GM19351 (cell line): ENCODE measurements around the gene WDR87.
"Not testable (repeated sequence)": the region's sequence is repeated elsewhere in the genome, so short reads cannot be mapped to it uniquely, and the experiment has no call there.

Experiments used
- ATAC-seq: cut with Tn5 transposase; IDR thresholded peaks from one replicate; pipeline ENCODE4 v1.9.1; 2021; ENCODE audit warnings: mild to moderate bottlenecking, moderate library complexity; ENCODE audit not compliant: unreplicated experiment

The WDR87 gene

DNA sequence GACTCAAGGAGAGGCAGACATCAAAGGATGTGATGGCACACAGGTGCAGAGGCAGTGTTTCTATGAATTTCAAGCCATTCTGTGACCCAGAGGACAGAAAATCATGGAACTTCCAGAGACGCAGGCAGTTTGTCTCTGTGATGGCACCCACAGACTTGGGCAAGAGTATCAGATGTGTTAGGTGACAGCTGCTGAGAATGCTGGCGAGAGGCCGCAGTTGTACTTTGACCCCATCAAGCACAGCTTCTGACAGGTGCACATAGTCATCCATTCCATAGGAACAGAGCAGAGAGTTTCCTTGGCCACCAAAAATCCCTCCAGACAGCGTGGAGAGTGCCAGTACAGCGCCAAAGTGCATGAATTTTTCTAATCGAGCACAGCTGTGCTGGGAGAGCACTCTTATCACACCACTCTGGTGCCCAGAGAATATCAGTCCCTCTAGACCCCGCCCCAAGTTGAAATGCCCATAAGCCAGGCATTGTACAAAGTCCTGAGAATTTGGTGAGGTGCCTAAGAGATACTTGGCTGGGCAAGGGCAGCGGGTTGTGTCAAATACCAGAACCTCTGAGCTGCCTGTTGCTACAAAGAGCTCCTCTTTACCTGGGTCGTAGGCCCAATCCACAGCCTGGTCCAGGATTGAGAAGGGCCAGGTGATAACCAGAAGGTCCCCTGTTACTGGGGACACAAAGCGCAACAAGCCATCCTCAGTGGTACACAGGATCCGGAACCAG is 12.4 kb downstream of the WDR87 start:
- ATAC-seq, result no peak

DNA sequence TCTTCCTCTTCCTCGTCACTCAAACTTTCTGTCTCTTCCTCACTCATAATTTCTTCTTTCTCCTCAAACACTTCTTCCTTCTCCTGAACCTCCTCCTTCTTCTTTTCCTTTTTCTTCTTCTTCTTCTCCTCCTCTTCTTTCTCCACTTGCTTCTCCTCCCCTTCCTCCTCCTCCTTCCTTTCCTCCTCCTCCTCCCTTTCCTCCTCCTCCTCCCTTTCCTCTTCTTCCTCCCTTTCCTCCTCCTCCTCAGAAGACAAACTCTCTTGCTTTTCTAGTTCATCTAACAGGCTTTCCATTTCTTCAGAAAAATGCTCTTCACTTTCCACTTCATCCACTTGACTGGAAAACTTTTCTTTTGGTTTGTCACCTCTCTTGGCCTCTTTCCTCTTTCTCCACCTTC is 19.8 kb downstream of the WDR87 start:
- ATAC-seq, result no peak

DNA sequence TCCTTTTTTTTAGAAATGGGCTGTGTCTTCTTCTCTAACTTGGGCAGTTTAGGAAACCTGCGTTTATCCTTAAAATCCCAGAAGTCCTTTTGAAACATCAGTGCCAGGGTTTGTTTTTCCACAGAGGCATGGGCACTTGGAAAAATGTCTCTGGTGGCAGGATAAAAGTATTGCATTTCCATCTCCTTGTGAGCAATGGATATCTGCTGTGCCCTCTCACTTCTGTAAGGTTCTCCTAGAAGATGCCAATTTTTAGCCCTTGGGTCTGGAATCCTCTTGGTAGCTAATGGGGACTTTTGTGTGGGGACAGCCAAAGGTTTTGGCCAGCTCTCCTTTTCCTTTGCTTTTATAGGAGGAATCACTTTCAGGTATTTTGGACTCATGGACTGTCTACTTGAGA is 21.0 kb downstream of the WDR87 start:
- ATAC-seq, result no peak

DNA sequence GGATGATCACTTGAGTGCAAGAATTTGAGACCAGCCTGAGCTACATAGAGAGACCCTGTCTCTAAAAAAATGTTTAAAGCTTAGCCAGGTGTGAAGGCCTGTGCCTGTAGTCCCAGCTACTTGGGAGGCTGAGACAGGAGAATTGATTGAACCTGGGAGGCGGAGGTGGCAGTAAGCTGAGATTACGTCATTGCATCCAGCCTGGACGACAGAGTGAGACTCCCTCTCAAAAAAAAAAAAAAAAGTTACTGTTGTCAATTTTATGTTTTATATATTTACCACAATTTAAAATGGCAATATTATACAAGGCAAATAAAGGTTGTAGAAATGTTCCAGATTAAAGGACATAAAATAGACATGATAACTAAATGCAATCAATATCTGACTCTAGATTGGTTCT is 29.2 kb downstream of the WDR87 start:
- ATAC-seq, result no peak

DNA sequence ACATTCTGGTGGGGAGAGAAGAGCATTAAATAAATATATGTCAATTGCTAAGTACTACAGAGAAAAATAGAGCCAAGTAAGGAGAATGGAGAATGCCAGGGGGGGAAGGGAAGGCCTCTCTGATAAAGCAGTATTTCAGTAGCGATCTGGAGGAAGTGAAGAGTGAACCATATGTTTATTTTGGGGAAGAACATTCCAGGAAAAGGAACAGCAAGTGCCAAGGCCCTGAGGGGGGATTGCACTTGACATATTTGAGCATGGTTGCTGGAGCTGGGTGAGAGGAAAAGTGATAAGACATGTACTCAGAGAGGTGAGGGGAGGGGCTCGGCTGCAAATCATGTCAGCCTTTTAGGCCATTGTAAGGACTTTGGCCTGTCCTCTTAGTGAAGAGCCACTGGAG is 30.4 kb downstream of the WDR87 start:
- no peak for ATAC-seq

DNA sequence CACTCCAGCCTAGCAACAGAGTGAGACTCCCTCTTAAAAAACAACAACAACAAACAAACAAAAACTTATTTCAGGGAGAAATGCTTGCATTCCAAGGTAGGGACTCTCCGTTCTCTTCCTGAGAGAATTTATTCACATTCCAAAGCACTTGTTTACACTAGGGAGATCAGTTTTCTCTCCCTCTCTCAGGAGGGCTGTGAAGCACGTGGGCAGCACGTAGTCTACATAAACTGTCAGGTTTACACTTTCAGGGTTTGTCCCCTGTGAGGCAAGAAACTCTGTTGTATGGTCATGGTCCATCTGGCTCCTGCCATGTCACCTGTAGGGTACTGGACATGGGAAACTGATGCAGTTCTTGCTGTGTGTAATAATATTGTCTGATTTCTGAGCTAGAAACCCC is 31.6 kb downstream of the WDR87 start:
- no peak for ATAC-seq

DNA sequence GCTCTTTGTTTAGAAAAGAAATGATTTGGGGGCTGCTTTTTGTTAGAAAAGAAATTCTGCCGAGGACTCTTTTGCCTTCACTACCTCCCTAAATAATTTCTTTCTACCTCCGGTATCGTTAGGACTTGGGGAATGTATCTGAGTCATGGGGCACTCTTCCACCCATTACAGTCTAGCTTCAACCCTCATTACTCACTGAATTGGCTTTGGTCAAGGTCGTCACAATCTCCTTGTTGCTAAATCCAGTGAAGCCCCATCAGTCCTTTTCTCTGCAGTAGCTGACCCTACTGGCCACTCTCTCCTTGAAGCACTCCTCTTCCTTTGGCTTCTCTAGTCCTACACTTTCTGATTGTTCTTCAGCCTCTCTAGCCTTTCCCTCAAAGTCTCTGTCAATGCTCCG is 34.0 kb downstream of the WDR87 start:
- no peak for ATAC-seq

DNA sequence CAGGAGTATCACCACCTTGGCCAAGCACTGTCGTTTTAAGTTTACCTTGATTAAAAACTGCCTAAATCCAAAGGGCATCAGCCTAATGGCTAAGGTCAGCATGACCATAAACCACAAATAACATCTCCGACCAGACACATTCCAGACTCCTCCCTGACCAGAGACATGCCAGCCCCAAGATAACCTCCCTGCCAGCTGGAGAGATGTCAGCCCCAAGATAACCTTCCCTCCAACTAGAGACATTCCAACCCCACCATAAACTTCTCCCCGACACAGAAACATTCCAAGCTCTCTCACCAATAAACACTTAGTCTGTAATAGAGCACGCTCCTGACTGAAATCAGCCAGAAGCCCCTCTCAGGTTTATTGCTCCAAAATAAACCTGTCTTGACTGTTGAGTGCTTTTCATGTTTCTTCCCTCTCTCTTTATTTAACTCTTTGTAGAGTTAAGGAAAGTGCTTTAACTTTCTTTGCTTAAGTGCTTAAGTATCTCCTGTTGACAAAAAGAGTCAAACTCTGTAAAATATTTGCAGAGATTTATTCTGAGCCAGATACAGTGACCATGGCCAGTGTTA is 36.5 kb downstream of the WDR87 start:
- ATAC-seq, result no peak

DNA sequence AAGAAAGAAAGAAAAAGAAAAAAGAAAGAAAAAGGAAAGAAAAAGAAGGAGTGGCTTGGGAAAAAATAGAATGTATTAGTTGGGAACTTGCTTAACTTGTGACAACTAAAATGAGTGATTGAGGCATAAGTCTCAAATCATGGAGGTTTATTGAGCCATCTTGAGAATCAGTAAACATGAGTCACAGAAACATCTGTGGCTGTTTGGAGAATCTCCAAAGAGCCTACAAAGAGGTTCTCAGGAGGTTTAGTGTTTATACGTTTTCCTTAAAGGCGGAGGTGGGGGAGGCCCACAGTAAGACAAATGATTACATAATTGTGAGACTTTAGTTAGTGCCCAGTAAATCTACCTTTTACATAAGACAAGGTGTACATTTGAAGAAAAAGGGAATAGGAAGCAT is 38.6 kb downstream of the WDR87 start:
- no peak for ATAC-seq

DNA sequence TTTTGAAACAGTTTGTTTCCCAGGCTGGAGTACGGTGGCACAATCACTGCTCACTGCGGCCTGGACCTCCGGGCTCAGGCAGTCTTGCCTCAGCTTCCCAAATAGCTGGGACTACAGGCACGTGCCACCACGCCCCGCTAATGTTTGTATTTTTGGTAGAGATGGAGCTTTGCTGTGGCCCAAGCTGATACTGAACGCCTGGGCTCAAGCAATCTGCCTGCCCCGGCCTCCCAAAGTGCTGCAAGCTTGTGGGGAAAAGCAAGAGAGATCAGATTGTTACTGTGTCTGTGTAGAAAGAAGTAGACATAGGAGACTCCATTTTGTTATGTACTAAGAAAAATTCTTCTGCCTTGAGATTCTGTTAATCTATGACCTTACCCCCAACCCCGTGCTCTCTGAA is 40.5 kb downstream of the WDR87 start:
- ATAC-seq, result not testable (repeated sequence)

DNA sequence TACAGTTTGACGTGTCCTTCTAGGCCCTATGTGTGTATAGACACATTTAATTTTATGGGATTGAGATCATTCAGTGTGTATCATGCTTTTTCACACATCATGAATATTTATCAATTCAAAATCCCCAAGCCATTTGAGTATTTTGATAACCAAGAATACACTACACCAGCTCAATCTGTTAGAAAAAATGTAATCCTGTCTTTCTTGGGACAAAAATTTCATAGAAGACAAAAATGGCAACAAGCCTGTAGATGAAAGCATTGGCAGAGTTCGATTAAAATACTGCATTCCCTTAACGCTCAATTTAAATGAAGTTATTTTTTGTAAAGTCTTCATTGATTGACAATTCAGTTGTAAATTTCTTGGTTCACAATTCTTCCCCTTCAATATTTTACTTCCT is 41.9 kb downstream of the WDR87 start:
- no peak for ATAC-seq

DNA sequence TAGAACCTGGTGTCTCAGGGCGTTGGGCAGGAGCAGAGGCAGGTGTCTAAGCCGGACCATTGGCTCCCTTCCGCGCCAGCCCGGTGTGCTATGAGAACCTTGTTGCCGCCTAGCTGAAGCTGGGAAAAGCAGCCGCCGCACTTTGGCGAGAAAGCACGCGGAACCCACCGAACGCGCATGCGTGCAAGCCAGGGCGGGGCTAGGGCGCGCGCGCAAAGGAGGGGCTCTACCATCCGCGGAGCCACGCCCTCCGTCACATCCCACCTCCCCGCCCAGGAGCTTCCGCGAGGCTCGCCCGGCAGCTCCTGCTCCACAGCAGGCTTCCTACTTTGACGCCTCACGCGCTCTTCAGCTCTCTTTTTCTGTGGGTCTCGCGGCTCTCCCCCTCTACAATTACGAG is 51.3 kb downstream of the WDR87 start:
- no peak for ATAC-seq

DNA sequence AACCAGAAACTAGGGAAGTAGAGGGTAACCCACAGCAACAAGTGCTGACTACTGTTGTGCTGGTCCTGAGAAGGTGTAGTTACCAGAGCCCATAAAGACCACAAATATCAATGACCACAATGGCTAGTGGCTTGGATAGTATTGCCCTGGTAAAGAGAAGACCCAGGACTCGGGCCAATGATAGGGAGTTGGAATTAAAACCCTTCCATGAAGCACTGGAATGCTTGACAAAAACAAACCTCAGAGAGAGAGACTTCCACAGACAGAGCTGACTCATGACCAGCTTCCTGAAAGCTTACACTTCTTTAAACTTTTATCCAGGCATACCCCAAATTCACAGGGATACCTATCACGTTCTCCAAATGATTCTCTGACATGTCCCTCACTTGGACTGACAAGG is 60.5 kb downstream of the WDR87 start:
- ATAC-seq, result no peak
